Measurements from ENCODE around the gene RPP30. TPM values are rescaled to one million over a fixed set of nuclear protein-coding genes. Genes with fewer than 3 reads are reported as not detected.
"Not testable (repeated sequence)": the region's sequence is repeated elsewhere in the genome, so short reads cannot be mapped to it uniquely, and the experiment has no call there.

The RPP30 gene
- total RNA-seq, 2 donors from 2014 or later = 58.3 to 62.4 TPM

DNA sequence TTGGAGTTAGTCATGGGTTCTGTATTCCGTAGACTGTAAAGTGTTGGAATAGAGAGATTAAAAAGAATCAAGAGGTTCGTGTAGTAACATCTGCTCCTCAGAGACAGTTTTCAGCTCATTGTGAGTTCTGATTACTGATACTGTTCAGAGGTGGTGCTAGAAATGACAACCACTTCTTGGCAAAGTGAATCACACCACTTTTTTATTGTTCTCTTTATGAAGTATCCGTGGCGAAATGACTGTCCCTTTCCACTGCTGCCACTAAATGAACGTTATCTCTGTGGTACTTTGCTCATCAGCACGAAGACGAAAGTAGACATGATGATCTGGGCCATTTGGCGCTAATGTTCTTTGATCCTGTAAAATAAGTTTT is 860 bp downstream of the RPP30 start:
- Histone ChIP-seq H3K4me1 (ENCODE audit: control insufficient read depth, insufficient read depth, low read length) (no peaks in the 10 kb centered on the region), H3K9ac (ENCODE audit: extremely low read depth, low read length, poor library complexity, severe bottlenecking) (peak overlapping the region; percentile 87), H3K27me3 (ENCODE audit: control insufficient read depth, insufficient read depth, low read length, poor library complexity, severe bottlenecking) (peaks cover 22% of the 10 kb centered on the region), H3K9me3 (ENCODE audit: control insufficient read depth, low read length) (peaks cover 15% of the 10 kb centered on the region), H3K27ac (ENCODE audit: low read depth, low read length) (no peak overlapping the region), H3K4me3 (ENCODE audit: low read length) (peak overlapping the region; percentile 87), H3K36me3 (ENCODE audit: control insufficient read depth, insufficient read depth, low read length) (peaks cover 22% of the 10 kb centered on the region)
- Mint-ChIP-seq H3K9me3 (peaks cover 11% of the 10 kb centered on the region), H3K36me3 (ENCODE audit: low read depth) (peaks cover 17% of the 10 kb centered on the region), H3K4me1 (peaks cover 15% of the 10 kb centered on the region), H3K27ac (no peak overlapping the region), H3K4me3 (peak overlapping the region; percentile 97), H3K27me3 (ENCODE audit: insufficient read depth) (peaks cover 41% of the 10 kb centered on the region)
- TF ChIP-seq, protein P1, sequence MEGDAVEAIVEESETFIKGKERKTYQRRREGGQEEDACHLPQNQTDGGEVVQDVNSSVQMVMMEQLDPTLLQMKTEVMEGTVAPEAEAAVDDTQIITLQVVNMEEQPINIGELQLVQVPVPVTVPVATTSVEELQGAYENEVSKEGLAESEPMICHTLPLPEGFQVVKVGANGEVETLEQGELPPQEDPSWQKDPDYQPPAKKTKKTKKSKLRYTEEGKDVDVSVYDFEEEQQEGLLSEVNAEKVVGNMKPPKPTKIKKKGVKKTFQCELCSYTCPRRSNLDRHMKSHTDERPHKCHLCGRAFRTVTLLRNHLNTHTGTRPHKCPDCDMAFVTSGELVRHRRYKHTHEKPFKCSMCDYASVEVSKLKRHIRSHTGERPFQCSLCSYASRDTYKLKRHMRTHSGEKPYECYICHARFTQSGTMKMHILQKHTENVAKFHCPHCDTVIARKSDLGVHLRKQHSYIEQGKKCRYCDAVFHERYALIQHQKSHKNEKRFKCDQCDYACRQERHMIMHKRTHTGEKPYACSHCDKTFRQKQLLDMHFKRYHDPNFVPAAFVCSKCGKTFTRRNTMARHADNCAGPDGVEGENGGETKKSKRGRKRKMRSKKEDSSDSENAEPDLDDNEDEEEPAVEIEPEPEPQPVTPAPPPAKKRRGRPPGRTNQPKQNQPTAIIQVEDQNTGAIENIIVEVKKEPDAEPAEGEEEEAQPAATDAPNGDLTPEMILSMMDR (conservative IDR thresholded peaks at IDR 0.05) = no peak
- DNase-seq = no peak
- 54 to 55% methylated on average over 7 to 8 of the region's 8 CpGs for WGBS, 2 experiments (ENCODE audit: insufficient coverage in 1 of 2, insufficient read length in 1 of 2)

DNA sequence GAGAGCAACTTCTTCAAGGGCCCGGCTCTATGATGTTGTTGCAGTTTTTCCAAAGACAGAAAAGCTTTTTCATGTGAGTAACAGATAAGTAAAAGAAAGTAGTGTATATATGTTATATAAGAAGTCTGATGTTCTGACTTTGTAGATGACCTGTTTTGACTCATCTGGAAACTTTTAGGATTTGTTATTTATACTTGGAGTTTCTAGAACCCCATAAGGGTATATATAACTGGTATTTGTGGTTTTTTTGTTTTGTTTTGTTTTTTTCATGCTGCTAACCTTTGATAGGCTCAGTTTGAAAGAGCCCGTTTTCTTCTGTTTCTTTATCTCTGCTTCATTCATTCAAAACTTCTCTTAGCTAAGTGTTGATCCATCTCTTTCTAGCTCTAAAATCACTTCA is 7.3 kb downstream of the RPP30 start:
- peaks cover 52% of the 10 kb centered on the region for H3K36me3 Mint-ChIP-seq (ENCODE audit: low read depth)

DNA sequence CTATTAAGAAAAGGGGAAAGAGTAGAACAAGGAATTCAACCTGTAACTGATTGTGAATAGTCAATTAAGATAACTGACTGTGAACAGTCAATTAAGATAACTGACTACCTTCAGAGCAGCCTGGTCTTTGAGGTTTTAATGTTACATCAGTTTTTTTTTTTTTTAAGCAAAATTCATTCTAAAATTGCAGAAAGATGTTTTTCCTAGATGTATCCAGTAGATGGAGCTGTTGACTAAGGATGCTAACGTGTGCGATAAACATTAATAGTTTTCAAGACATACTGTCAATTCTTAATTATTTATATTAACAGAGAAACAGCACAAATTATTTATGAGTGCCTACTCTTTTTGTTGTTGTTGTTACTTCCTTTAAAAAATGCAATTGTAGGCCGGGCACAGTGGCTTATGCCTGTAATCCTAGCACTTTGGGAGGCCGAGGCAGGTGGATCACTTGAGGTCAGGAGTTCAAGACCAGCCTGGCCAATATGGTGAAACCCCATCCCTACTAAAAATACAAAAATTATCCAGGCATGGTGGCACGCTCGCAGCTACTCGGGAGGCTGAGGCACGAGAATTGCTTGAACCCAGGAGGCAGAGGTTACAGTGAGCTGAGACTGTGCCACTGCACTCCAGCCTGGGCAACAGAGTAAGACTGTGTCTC is 8.4 kb downstream of the RPP30 start:
- not testable (repeated sequence) for H3K27ac Mint-ChIP-seq; DNase-seq; H3K4me3 Mint-ChIP-seq; H3K9me3 ChIP-seq (ENCODE audit: control insufficient read depth, low read length); H3K27ac ChIP-seq (ENCODE audit: low read depth, low read length); H3K9me3 Mint-ChIP-seq; H3K4me1 Mint-ChIP-seq; H3K9ac ChIP-seq (ENCODE audit: extremely low read depth, low read length, poor library complexity, severe bottlenecking); H3K4me1 ChIP-seq (ENCODE audit: control insufficient read depth, insufficient read depth, low read length); H3K4me3 ChIP-seq (ENCODE audit: low read length)
- peaks cover 55% of the 10 kb centered on the region for H3K36me3 Mint-ChIP-seq (ENCODE audit: low read depth)
- H3K27me3 Mint-ChIP-seq (ENCODE audit: insufficient read depth) = peaks cover 21% of the 10 kb centered on the region
- WGBS, 2 experiments (ENCODE audit: insufficient coverage in 1 of 2, insufficient read length in 1 of 2) = 89 to 98% methylated on average over 4 to 8 of the region's 8 CpGs
- Histone ChIP-seq H3K27me3 (ENCODE audit: control insufficient read depth, insufficient read depth, low read length, poor library complexity, severe bottlenecking) (peaks cover 24% of the 10 kb centered on the region), H3K36me3 (ENCODE audit: control insufficient read depth, insufficient read depth, low read length) (peaks cover 89% of the 10 kb centered on the region)
- TF ChIP-seq, protein P1 (conservative IDR thresholded peaks at IDR 0.05) = peak; percentile 82

More for the DNA sequence above, 7.3 kb downstream of the RPP30 start:
- Histone ChIP-seq H3K9ac (ENCODE audit: extremely low read depth, low read length, poor library complexity, severe bottlenecking) (no peak overlapping the region), H3K36me3 (ENCODE audit: control insufficient read depth, insufficient read depth, low read length) (peaks cover 80% of the 10 kb centered on the region), H3K27me3 (ENCODE audit: control insufficient read depth, insufficient read depth, low read length, poor library complexity, severe bottlenecking) (peaks cover 31% of the 10 kb centered on the region), H3K27ac (ENCODE audit: low read depth, low read length) (no peak overlapping the region), H3K4me3 (ENCODE audit: low read length) (no peak overlapping the region), H3K4me1 (ENCODE audit: control insufficient read depth, insufficient read depth, low read length) (no peaks in the 10 kb centered on the region), H3K9me3 (ENCODE audit: control insufficient read depth, low read length) (no peaks in the 10 kb centered on the region)
- no peak overlapping the region for H3K27ac Mint-ChIP-seq
- WGBS, 2 experiments (ENCODE audit: insufficient coverage in 1 of 2, insufficient read length in 1 of 2) = 91 to 100% methylated on average over 1 to 2 of the region's 2 CpGs
- H3K4me3 Mint-ChIP-seq = no peak overlapping the region
- H3K9me3 Mint-ChIP-seq = no peaks in the 10 kb centered on the region
- DNase-seq = no peak
- peaks cover 25% of the 10 kb centered on the region for H3K27me3 Mint-ChIP-seq (ENCODE audit: insufficient read depth)
- TF ChIP-seq, protein P1 (conservative IDR thresholded peaks at IDR 0.05) = no peak
- H3K4me1 Mint-ChIP-seq = peaks cover 7% of the 10 kb centered on the region

Data from endodermal cell (in vitro differentiated cells).